K562 (cell line): ENCODE data around the gene TGFBR1. TPM values are rescaled to one million over a fixed set of nuclear protein-coding genes. Genes with fewer than 3 reads are reported as not detected.

Experiments
- AFF4 ChIP-seq: sonication (generic); formaldehyde crosslinking; IDR thresholded peaks from 2 replicates; pipeline ENCODE4 v1.8.0; 2023; ENCODE audit warnings: mild to moderate bottlenecking, missing genetic modification reagents
- ATF3 ChIP-seq, 2 experiments: fragments of 450-650 bp in 1 of 2; sonication (generic) in 1 of 2; formaldehyde crosslinking in 1 of 2; IDR thresholded peaks in 1 of 2; conservative IDR thresholded peaks in 1 of 2; 2 replicates each; pipeline versions ENCODE4 v1.6.1 to v1.8.1; 2016 to 2023; ENCODE audit warnings: mild to moderate bottlenecking in 2 of 2, moderate library complexity in 2 of 2, inconsistent platforms in 1 of 2, missing genetic modification reagents in 1 of 2
- CHD2 ChIP-seq: IDR thresholded peaks from 2 replicates; pipeline ENCODE4 v1.6.1; 2011; ENCODE audit warnings: low read depth, low read length
- E2F6 ChIP-seq, 2 experiments: IDR thresholded peaks; 2 replicates each; pipeline ENCODE4 v1.6.1; 2011; ENCODE audit warnings: borderline replicate concordance in 1 of 2, control low read depth in 1 of 2, low read depth in 1 of 2, low read length in 1 of 2, mild to moderate bottlenecking in 1 of 2, mixed read lengths in 1 of 2, moderate library complexity in 1 of 2; ENCODE audit not compliant: insufficient read depth in 1 of 2, insufficient read length in 1 of 2, poor library complexity in 1 of 2, severe bottlenecking in 1 of 2; ENCODE audit errors: extremely low read depth in 1 of 2
- EGR1 ChIP-seq: fragments of 450-650 bp; conservative IDR thresholded peaks from 2 replicates; pipeline ENCODE4 v1.6.1; 2017; ENCODE audit warnings: mild to moderate bottlenecking
- EHMT2 ChIP-seq: fragments of 450-650 bp; IDR thresholded peaks from 2 replicates; pipeline ENCODE4 v1.6.1; 2018; ENCODE audit warnings: antibody characterized with exemption
- GATA2 ChIP-seq: sonication (generic); formaldehyde crosslinking; IDR thresholded peaks from 2 replicates; pipeline ENCODE4 v1.4.0; 2020; ENCODE audit warnings: mild to moderate bottlenecking, missing genetic modification reagents
- HCFC1 ChIP-seq: IDR thresholded peaks from 2 replicates; pipeline ENCODE4 v1.6.1; 2012; ENCODE audit warnings: low read depth, low read length, improper control_type of control experiment
- HDAC1 ChIP-seq, 2 experiments: fragments of 450-650 bp; IDR thresholded peaks; 2 replicates each; pipeline ENCODE4 v1.6.1; 2016 to 2017; ENCODE audit warnings: inconsistent platforms in 1 of 2, mild to moderate bottlenecking in 1 of 2, moderate library complexity in 1 of 2
- HIVEP1 ChIP-seq: fragments of 250-450 bp; sonication (Bioruptor Pico); IDR thresholded peaks from 2 replicates; pipeline ENCODE4 v1.4.0; 2020; ENCODE audit warnings: mild to moderate bottlenecking
- HMBOX1 ChIP-seq: sonication (generic); IDR thresholded peaks from 2 replicates; pipeline ENCODE4 v1.6.1; 2016
- KDM1A ChIP-seq, 2 experiments: fragments of 450-650 bp; IDR thresholded peaks; 2 replicates each; pipeline ENCODE4 v1.6.1; 2016; ENCODE audit warnings: mild to moderate bottlenecking in 2 of 2
- MAFK ChIP-seq: IDR thresholded peaks from 2 replicates; pipeline ENCODE4 v1.6.1; 2011; ENCODE audit warnings: low read length, improper control_type of control experiment
- MYNN ChIP-seq, 2 experiments: sonication (generic); formaldehyde crosslinking in 1 of 2; IDR thresholded peaks; 2 replicates each; pipeline versions ENCODE4 v1.5.0 to v1.6.1; 2016 to 2020; ENCODE audit warnings: antibody characterized with exemption in 1 of 2, missing genetic modification reagents in 1 of 2
- NFE2 ChIP-seq: IDR thresholded peaks from 2 replicates; pipeline ENCODE4 v1.6.1; 2014; ENCODE audit warnings: antibody characterized with exemption, low read depth
- NFE2L1 ChIP-seq: fragments of 450-650 bp; IDR thresholded peaks from 2 replicates; pipeline ENCODE4 v1.6.1; 2016; ENCODE audit warnings: missing genetic modification characterization, low read depth, mild to moderate bottlenecking, missing compliant biosample characterization, moderate library complexity, borderline replicate concordance
- PML ChIP-seq: IDR thresholded peaks from 2 replicates; pipeline ENCODE4 v1.6.1; 2012; ENCODE audit warnings: low read length, inconsistent platforms
- POLR2A ChIP-seq: fragments of 450-650 bp; conservative IDR thresholded peaks from 2 replicates; pipeline ENCODE4 v1.6.1; 2016
- SOX6 ChIP-seq: fragments of 450-650 bp; IDR thresholded peaks from 2 replicates; pipeline ENCODE4 v1.6.1; 2014; ENCODE audit warnings: mild to moderate bottlenecking
- ZFP1 ChIP-seq: fragments of 450-650 bp; formaldehyde crosslinking; IDR thresholded peaks from 2 replicates; pipeline ENCODE4 v1.4.0; 2020; ENCODE audit warnings: mild to moderate bottlenecking, mixed read lengths
- ZNF146 ChIP-seq: IDR thresholded peaks from one replicate; pipeline ENCODE4 v1.6.1; 2018; ENCODE audit warnings: missing compliant biosample characterization; ENCODE audit not compliant: unreplicated experiment
- ZNF175 ChIP-seq: fragments of 200-800 bp; sonication (Bioruptor generic); IDR thresholded peaks from 2 replicates; pipeline ENCODE4 v1.6.1; 2016; ENCODE audit warnings: low read depth, mild to moderate bottlenecking, missing genetic modification characterization, missing compliant biosample characterization
- polyA plus RNA-seq, 8 experiments: library from polyadenylated mRNA; depleted of rRNA in 4 of 8; stranded (reverse) in 5 of 8; unstranded in 3 of 8; fragments of >200 nt; fragmentation: Nextera tagmentation in 2 of 8; fragmentation: Illumina TruSeq in 1 of 8; extraction: Ambion mirVana in 2 of 8; extraction: Trizol in 1 of 8; gene quantifications; 2 replicates each; pipeline versions ENCODE4 v1.2.1 to v1.2.3, GENCODE V29; 2011 to 2014; ENCODE audit warnings: inconsistent platforms in 1 of 8, missing spikeins in 1 of 8
- total RNA-seq, 7 experiments: library from RNA; depleted of rRNA in 6 of 7; stranded (reverse); fragments of >200 nt in 6 of 7; fragmentation: Illumina TruSeq in 2 of 7; extraction: Trizol in 2 of 7; gene quantifications; 2 replicates each; pipeline versions ENCODE4 v1.2.1 to v1.2.3, GENCODE V29; 2011 to 2021; ENCODE audit warnings: low replicate concordance in 1 of 7

Gene TGFBR1
- total and polyA plus RNA-seq, 9 of the 15 experiments (the other 6 are each of a cell fraction or from before 2014, with no cell fraction given): 15.5 to 62.4 (median 42.7) TPM

GRCh38 chr9:99075246-99075912 lies 29.5 kb upstream of the TGFBR1 start (continued):
- TF ChIP-seq GATA2 (CRISPR knock-in tag) (peak; percentile 63), PML (peak; percentile 24; the same call in 1 of the 2 replicates), HIVEP1 (CRISPR knock-in tag) (no peak), ATF3 (IDR thresholded peaks at IDR 0.05) (peak; percentile 53; the same call in 1 of the 2 replicates), ATF3 (CRISPR knock-in tag; conservative IDR thresholded peaks at IDR 0.05) (no peak), NFE2 (peak; percentile 81), ZFP1 (CRISPR knock-in tag) (no peak), HCFC1 (peak; percentile 4; the same call in 1 of the 2 replicates), KDM1A (IDR thresholded peaks at IDR 0.05) (peak in 1 of 2 experiments; percentile 14; a peak in 3 of 4 replicates), NFE2L1 (tag) (no peak), EHMT2 (0 out of 2 replicates have a peak, but pooled peaks have one; percentile 32), ZNF146 (CRISPR knock-in tag) (no peak), SOX6 (peak; percentile 81), HMBOX1 (peak; percentile 90), EGR1 (peak; percentile 56; the same call in 1 of the 2 replicates), HDAC1 (IDR thresholded peaks at IDR 0.05) (peak in 1 of 2 experiments; percentile 69; a peak in 1 of 4 replicates), AFF4 (CRISPR knock-in tag) (no peak), CHD2 (peak; percentile 8; the same call in 1 of the 2 replicates), MYNN (IDR thresholded peaks at IDR 0.05) (peak; percentile 73), MYNN (CRISPR knock-in tag; IDR thresholded peaks at IDR 0.05) (no peak), E2F6 (IDR thresholded peaks at IDR 0.05; ENCODE audit: borderline replicate concordance in 1 of 2, extremely low read depth in 1 of 2, insufficient read depth in 1 of 2, insufficient read length in 1 of 2, low read depth in 1 of 2, low read length in 1 of 2, poor library complexity in 1 of 2, severe bottlenecking in 1 of 2) (peak in 1 of 2 experiments; percentile 53), MAFK (0 out of 2 replicates have a peak, but pooled peaks have one; percentile 34), POLR2A (peak; percentile 63), ZNF175 (CRISPR knock-in tag) (peak; percentile 36; the same call in 1 of the 2 replicates)
